G401 (cell line): ENCODE measurements around the gene PIK3AP1. TPM values are rescaled to one million over a fixed set of nuclear protein-coding genes. Genes with fewer than 3 reads are reported as not detected.
"Not testable (repeated sequence)": the region's sequence is repeated elsewhere in the genome, so short reads cannot be mapped to it uniquely, and the experiment has no call there.

Source experiments
- DNase-seq: peaks from one replicate; pipeline ENCODE4 v3.0.0-alpha.2; 2015; ENCODE audit warnings: low spot score
- in situ Hi-C: cut with HindIII; loops from 2 replicates; pipeline ENCODE4 v1.10.0; 2016; ENCODE audit warnings: low sequenced_read_pairs, mixed read lengths
- total RNA-seq: library from RNA; depleted of rRNA; stranded (reverse); fragments of >200 nt; shearing (Covaris generic); gene quantifications from 2 replicates; pipeline ENCODE4 v1.2.3, GENCODE V29; 2014

PIK3AP1 gene
- total RNA-seq, 1 experiment from 2014 or later = 0.51 TPM

DNA sequence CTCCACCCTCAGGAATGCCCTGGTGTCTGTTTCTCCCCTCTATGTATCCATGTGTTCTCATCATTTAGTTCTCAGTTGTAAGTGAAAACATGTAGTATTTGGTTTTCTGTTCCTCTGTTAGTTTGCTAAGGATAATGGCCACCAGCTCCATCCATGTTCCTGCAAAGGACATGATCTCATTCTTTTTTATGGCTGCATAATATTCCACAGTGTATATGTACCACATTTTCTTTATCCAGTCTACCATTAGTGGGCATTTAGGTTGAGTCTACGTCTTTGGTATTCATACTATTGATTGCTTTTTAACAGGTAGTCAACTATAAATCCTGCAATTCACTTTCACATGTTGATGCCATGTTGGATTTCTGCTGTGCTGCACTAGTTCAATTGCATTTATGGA, 39.9 kb downstream of the PIK3AP1 start:
- DNase-seq, in situ Hi-C loops: not testable (repeated sequence)

DNA sequence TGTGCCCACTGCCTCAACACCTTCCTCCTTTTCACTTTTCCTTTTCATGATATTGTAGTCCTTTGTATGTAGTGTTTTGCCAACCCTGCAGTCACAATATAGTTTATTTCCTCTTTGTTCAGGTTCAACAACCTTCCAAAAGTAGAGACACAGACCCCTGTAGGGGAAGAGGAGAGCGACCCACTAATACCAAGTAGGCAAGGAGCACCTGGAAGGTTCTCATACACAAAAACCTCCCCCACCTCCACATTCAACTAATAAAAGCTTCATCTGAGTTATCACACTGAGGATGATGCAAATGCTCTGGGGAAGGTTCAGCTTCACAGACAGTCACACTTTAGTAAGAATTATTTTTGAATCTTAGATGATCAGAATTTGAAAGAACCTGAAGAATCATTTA, 41.6 kb downstream of the PIK3AP1 start:
- in situ Hi-C loops = no loop called here
- no peak for DNase-seq

DNA sequence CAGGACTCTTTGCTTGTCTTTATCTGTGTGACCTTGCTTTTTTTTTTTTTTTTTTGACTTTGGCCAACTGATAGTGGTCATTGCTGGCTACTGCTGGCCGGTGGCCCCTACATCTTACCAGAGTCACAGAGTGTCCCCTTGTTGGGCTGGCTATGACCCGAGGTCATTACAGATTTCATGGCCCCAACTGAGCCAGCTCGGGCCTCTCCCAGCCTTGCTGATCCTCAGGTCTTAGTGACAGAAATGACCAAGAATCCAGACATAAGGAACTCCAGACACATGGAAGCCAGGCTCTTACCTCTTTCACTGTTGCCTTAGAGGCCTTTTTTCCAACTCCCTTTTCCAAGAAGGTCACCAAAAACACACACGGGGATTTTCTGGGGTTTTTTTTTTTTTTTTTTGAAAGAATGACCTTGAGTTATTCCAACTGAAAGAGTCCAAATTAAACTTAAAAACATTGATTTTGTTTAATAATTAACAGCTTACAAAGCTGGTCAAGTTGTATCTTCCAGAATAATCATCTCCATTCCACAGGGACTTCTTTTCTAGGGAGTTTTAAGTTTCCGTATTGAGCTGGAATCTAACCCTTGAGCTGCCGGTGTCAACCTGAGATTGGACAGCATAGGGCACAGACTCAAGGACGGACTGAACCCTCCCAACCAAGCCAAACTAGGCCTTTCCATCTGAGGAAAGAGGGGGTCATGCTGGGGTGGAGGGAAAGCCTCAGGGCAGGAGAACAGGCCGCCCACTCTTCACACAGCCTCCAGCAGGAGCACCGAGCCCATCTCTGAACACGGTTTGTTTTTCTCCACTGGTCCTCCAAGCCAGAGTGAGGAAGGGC, 43.8 kb downstream of the PIK3AP1 start:
- in situ Hi-C loops = no loop called here
- DNase-seq = no peak

DNA sequence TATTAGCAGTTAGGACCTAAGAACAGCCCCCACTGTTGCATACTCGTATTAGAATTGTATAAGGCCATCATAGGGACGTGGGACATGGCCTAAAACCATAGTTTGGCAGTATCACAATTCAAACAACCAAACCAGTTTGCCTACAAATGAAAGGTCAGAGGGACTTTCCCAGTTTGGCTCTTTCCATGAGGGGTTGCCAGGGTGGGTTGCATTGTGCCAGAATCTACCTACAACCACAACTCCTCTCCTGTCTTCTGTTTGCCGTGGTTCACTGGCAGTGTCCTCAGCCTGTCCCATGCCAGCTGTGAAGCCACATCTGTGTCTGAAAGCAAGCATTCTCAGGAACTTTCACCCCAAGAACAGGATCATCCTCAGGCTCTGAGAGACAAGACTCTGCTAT, 44.5 kb downstream of the PIK3AP1 start:
- DNase-seq = no peak
- in situ Hi-C loops = no loop called here

DNA sequence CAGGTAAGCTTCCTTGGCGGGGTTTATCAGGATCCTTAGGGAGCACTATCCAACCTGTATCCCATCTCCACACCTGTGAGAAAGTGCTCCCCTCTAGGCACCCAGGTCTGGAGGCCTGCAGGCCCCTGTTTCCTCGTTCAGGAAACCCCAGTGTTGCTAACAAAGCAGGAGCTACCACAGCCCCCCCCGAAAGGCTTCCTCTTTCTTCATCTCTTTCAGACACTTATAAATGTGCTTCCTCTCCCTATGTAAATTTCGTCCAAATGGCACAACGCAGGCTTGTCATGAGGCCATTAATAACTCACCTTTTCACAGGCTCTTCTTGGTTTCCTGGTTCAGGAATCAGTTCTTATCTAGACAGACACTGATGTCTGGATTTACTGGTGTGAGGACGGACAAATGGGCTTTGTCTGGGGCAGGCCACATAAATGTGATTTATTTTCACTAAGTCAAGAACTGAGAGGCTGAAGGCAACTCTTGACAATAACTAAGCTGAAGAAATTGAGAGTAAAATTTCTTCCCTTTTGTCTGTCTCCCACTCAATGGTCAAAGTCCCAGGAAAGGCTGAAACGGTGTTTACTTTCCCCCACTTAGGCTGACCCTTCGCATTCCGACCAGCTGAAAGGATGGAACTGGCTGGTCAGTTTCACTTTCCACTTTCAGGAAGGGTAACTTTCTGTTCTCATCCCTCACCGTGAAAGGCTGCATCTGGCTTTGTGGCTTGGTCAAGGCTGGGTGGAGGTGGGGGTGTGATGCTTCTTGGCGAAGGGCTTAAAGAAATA, 46.8 kb downstream of the PIK3AP1 start:
- in situ Hi-C loops = no loop called here
- no peak for DNase-seq

DNA sequence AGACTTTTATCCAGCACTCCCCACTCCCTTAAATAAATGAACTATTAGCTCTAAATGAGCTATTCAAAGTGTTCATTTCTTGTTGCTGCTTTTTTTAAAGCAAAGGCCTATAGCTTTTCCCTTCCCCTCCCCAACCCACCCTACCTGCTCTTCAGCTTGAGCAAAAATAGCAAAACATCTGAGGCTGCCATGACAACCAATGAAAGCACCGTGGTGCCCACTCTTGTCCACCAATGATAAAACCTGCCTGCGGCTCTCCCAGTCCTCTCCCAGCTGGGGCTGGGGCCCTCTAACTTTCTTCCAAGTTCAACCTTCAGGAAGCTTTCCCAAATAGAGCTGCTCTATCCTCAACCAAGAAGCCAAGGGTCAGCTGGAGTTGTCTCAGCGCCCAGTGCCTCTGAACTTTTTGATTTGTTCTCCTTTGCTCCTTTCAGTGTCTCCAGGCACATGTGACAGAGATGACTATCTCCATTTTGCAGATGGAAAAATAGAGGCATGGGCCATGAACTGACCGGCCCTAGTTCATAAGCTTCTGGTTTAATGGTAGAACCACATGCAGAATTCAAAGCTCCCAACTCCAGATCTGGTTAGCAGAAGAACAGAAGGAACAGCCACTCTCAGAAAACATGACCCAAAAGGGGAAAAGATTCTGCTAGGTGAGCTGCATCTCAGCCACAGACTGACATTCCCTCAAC, 47.7 kb downstream of the PIK3AP1 start:
- DNase-seq = no peak
- in situ Hi-C loops = no loop called here

DNA sequence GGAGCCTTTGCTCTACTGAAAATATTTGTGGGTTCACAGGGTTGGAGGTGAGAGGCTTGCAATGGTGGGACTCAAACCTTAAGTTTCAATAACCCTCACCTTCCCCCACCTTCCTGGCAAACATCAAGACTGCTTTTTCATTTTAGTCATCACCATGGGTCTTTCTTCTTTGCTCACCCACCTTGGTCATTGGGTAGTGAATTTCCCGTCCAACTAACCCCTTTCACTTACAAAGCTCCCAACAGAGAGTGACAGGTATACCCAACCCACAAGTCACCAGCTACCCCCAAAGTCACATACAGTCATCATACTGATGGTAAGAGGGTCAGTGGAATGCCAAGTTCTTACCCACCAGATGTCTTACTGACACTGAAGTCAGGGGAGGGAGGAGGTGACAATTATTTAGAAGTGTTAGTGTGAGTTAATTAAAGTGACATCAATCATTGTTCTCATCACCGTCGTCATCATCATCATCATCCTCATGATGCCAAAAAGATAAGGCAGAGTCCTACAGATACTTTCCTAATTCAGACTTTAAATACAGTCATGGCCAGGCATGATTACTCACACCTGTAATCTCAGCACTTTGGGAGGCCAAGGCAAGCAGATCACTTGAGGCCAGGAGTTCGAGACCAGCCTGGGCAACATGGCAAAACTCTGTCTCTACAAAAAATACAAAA, 49.0 kb downstream of the PIK3AP1 start:
- in situ Hi-C loops = no loop called here
- DNase-seq = no peak

DNA sequence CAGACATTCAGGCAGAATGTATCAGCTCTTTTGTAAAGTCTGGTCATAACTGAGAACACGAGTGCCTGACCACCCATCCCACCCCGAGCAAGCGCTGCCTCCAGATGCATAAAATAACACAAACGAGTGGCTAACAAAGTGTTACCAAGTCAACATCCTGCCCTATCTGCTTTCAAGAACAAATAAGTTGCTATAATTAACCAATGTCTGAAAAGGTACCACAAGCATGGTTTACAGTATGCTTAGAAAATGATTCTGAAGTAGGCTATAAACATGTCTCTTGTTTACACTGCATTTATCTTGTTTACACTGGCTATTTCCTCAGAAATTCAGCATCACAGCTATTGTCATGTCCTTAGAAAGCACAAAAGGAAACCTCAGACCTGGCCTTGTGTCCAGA, 49.5 kb downstream of the PIK3AP1 start:
- DNase-seq = no peak
- in situ Hi-C loops = no loop called here

DNA sequence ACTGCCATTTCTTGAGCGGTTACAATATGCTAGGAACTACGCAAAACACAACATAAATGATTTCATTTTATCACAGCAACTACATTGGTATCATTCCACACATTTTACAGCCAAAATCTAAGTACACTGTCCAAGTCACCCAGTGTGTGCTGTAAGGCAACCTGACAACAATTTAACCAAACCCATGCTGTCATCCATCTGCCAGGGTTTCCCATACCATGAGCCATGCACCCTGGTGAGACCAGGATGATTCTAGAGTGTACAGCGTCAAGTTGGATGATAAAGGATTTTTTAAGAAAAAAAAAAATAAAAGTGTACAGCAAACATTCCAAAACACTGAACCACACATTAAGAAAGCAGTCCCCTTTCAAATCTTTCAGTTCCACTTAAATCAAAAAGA, 52.9 kb downstream of the PIK3AP1 start:
- DNase-seq = peak; percentile 62
- in situ Hi-C loops = no loop called here

DNA sequence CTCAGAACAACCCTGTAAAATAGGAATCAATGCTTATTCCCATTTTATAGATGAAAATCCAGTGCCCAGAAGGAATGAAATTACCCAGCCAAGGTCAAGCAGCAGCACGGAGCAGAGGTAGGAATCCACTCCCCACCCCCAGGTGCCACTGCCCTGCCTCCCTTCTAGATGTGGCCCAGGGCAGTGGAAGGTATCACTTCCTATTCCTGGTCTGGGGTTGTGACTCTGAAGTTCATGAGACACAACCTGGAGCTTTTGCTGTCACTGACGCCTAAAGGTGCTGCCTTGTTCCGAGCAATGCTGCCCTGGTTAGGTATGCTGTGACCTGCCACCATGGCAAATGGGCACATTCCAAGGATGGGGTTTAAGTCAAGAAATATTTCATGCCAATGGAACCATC, 53.6 kb downstream of the PIK3AP1 start:
- in situ Hi-C loops = no loop called here
- no peak for DNase-seq

DNA sequence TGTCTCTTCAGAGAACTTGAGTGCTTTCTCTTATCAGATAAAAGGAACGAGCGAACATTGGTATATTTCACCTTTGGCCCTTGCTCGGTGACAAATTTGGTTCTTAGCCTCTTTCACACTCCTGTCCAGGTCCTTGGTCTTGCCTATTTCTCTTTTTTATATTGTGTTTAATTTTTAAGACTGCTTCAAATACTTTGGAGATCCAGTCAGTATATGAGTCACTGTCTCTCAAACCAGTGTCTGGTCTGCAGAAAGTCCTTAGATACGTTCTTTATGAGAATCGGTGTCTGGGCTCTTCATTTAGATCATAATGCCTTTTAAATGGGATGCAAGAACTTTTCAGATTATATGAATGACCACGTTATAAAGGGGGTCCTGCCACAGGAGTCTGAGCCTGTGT, 55.0 kb downstream of the PIK3AP1 start:
- no peak for DNase-seq
- in situ Hi-C loops = no loop called here

DNA sequence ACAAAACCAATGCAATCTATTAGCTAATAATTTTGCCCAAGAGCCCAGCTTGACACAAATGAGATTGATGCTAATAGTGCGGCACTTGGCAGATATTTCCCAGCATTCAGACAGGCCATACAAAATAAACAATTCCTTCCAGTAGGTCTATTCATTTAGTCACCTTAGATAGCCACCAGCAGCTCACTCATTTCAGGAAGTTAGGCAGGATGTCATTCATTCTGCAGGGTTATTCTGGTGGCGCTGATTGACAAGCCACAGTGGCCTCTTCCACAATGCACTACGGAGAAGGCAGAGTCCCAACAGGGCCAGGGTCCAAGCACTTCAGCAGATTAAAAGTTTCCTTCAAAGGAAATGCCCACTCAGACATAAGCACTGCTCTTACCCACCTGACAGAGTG, 55.8 kb downstream of the PIK3AP1 start:
- in situ Hi-C loops = no loop called here
- no peak for DNase-seq

DNA sequence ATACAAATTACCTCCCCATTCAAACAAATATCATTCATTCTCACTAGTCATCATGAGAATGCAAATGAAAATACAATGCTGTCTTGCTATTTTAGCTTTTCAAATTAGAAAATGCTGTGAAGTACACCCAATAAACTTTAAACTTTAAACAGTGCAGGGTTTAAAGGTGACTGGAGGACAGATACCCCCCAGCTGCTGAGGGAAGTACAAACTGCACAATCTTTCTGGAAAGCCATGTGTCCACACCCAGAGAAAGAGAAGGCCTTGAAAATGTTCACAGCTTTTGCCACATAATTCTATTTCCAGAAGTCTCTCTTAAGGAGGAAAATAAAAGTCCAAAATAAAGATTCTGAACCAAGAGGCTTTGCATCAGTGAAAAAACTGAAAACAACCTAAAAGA, 56.5 kb downstream of the PIK3AP1 start:
- no peak for DNase-seq
- in situ Hi-C loops = no loop called here

DNA sequence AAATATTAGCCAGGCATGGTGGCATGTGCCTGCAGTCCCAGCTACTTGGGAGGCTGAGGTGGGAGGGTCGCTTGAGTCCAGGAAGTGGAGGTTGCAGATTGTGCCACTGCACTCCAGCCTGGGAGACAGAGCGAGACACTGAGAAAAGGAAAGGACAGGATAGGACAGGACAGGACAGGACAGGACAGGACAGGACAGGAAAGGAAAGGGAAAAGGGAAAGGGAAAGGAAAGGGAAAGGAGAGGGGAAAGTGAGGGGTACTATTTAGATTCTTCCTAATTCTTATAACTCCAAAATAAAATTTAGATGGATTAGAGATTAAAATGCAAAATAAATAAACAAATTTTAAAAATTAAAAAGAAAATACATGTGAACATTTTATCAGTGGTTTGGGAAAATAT, 58.7 kb downstream of the PIK3AP1 start:
- in situ Hi-C loops = no loop called here

DNA sequence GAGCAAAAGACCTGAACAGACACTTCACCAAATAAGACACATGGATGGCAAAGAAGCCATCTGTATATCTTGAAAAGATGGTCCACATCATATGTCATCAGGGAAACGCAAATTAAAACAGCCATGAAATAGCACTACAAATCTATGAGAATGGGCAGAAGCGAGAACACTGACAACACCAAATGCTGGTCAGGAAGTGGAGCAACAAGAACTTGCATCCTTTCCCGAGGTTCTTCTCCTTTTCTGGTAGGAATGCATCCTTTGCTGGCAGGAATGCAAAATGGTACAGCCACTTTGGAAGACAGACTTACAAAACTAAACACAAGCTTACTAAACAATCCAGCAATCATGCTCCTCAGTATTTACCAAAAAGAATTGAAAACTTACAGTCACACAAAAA, 60.0 kb downstream of the PIK3AP1 start:
- in situ Hi-C loops = no loop called here

More for the DNA sequence above, 58.7 kb downstream of the PIK3AP1 start:
- DNase-seq = no peak

DNA sequence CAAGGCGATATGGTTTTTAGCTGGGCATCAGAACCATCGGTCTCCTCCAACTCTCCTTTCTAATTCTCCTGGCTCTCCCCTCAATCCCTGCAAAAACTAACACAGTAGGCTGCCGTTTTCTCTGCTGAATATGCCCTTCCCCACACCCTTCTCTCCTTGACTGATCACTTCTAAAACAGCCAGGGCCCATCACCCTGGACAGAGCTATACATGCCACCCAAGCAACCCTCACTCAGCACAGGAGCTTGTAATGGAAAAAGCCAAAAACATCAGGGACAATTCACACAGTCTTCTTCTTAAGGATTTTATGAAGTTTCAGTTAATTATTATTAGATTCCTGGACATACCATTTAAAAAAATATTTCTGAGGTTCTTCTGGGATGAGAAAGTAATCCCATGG, 61.5 kb downstream of the PIK3AP1 start:
- no peak for DNase-seq
- in situ Hi-C loops = no loop called here

More for the DNA sequence above, 60.0 kb downstream of the PIK3AP1 start:
- DNase-seq = no peak

DNA sequence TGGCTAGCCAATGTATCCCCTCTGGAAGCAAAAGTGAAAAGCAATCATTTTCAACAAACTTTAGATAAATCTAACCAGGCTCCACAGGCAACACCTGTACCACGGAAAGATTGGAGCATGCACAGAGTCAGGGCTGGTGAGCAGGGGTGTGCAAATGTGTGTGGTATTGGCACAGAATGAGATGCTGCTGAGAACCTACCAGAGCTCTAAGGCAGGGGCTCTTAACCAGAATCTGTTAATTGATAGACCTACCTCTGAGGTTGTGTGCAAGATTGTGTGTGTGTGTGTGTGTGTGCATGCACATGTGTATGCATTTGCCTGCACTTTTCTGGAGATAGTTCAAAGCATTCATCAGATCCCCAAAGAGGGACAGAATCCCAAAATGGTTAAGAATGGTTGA, 62.9 kb downstream of the PIK3AP1 start:
- in situ Hi-C loops = no loop called here

DNA sequence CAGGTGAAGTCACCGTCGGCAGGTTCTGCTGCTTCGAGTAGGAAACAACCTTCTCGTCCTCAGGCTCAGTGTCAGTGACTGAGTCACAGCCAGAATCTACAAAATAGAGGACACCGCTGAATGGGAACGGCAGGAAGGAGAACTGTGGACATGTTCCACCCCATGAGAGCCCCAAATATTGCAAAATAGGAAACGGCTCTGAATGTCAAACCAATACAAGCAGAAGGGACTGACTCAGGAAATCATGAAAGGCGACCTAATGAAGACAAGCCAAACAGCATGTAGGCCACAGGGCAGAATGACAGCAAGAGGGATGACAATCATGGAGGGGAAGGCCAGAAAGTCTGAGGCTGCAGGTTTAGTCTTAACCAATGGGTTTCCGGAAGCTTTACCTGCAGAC, 63.5 kb downstream of the PIK3AP1 start:
- in situ Hi-C loops = no loop called here
- no peak for DNase-seq

More for the DNA sequence above, 62.9 kb downstream of the PIK3AP1 start:
- no peak for DNase-seq

DNA sequence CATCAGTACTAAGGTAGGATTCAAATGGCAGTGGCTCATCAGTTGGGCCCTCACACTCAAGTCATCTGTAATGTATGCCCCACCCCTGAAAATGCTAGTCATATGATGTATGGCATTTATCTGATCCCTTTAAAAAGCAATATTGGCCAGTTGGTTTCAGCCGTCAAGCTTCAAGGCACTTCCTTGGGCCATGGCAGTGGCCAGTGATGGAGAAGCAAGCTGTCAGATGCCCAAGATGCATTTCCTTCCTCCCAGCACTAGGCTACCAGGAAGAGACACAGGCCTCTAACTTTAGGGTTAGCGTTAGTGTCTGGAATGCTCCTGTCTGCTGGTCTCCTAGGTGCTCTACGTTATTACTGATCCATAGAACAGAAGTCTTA, 64.1 kb downstream of the PIK3AP1 start:
- in situ Hi-C loops = no loop called here
- DNase-seq = no peak
